Body of pancreas (tissue), 4 donors: Measurements from ENCODE around the gene AMDHD1.

Source experiments
- CTCF ChIP-seq, 7 experiments: fragments of 450-650 bp in 4 of 7; fragments of 200-600 bp in 3 of 7; sonication (generic) in 3 of 7; IDR thresholded peaks; one replicate each; pipeline ENCODE4 v1.5.1; 2016 to 2019; ENCODE audit warnings: antibody characterized with exemption in 7 of 7
- POLR2A ChIP-seq, 3 donors: fragments of 450-650 bp; IDR thresholded peaks; one replicate each; pipeline ENCODE4 v1.6.1; 2016; ENCODE audit warnings: antibody characterized with exemption in 3 of 3, mild to moderate bottlenecking in 2 of 3

- TF ChIP-seq POLR2A (IDR thresholded peaks at IDR 0.05) (no peak), CTCF (IDR thresholded peaks at IDR 0.05) (peak in 5 of 7 experiments; percentile 24 to 41 (median 35))
These were observed at the start of gene AMDHD1 for GRCh38 chr12:95943330-95943842.
